ENCODE data around the gene SH3RF2.
"Not testable (repeated sequence)": the region's sequence is repeated elsewhere in the genome, so short reads cannot be mapped to it uniquely, and the experiment has no call there.

SH3RF2 gene

DNA sequence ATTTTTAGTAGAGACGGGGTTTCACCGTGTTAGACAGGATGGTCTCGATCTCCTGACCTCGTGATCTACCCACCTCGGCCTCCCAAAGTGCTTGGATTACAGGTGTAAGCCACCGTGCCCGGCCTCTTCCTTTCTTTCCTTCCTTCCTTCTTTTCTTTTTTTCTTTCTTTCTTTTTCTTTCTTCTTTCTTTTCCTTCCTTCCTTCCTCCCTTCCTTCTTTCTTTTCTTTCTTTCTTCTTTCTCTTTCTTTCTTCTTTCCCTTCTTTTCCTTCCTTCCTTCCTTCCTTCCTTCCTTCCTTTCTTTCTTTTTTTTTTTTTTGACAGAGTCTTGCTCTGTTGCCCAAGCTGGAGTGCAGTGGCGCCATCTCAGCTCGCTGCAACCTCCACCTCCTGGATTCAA, 27.6 kb downstream of the SH3RF2 start:
- not testable (repeated sequence) for H3K9me3 ChIP-seq (ENCODE audit: insufficient read depth, low read depth, low read length); H3K14ac ChIP-seq (ENCODE audit: low read length); H3K18ac ChIP-seq (ENCODE audit: low read length); H3K27ac ChIP-seq (ENCODE audit: low read depth, low read length); H2BK12ac ChIP-seq (ENCODE audit: low read length); H4K91ac ChIP-seq (ENCODE audit: low read depth, low read length); H2BK120ac ChIP-seq (ENCODE audit: insufficient read depth, low read length, poor library complexity); H3K79me2 ChIP-seq (ENCODE audit: control insufficient read depth, insufficient read depth, low read length, poor library complexity); H3K9ac ChIP-seq (ENCODE audit: low read length); H3K23ac ChIP-seq (ENCODE audit: low read length); H2BK5ac ChIP-seq (ENCODE audit: low read depth, low read length, poor library complexity); H3K4me3 ChIP-seq (ENCODE audit: low read depth, low read length); DNase-seq; H4K12ac ChIP-seq (ENCODE audit: low read depth, low read length); H3K4me1 ChIP-seq (ENCODE audit: control insufficient read depth in 1 of 2, insufficient read depth in 2 of 2, low read length in 2 of 2); H2AFZ ChIP-seq (ENCODE audit: insufficient read depth, low read length, poor library complexity); H3K4ac ChIP-seq (ENCODE audit: low read depth, low read length); H4K8ac ChIP-seq (ENCODE audit: low read depth, low read length); H2AK5ac ChIP-seq (ENCODE audit: low read length); H3K4me2 ChIP-seq (ENCODE audit: low read length); H3K79me1 ChIP-seq (ENCODE audit: low read length); H3K36me3 ChIP-seq (ENCODE audit: control insufficient read depth in 1 of 2, insufficient read depth in 2 of 2, low read length in 2 of 2); H3K27me3 ChIP-seq (ENCODE audit: insufficient read depth, low read length)
- no CpG with 5 or more reads among the region's 9 CpGs for WGBS (ENCODE audit: extremely low coverage, insufficient coverage, insufficient read length)

DNA sequence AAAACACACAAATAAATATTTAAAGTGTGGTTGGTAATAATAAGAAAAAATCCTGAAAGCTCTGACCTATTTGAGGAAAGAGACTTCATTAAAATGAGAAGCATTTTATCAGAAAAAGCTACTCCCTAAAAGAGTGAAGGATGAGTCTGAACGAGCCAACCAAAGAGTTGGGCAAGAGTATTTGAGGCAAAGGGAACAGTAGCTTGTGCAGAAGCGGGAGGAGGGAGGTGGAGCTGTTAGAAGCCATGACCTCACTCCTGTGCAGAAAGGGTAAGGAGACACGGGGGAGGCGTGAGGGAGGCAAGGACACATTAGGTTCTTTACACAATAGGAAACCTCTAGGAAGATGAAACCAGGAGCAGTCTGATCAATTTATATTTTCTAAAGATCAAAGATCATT, 29.4 kb downstream of the SH3RF2 start:
- no peak overlapping the region for H4K12ac ChIP-seq (ENCODE audit: low read depth, low read length)
- no peaks in the 10 kb centered on the region for H3K79me1 ChIP-seq (ENCODE audit: low read length)
- H2BK12ac ChIP-seq (ENCODE audit: low read length), result no peak overlapping the region
- H3K4me1 ChIP-seq (ENCODE audit: control insufficient read depth in 1 of 2, insufficient read depth in 2 of 2, low read length in 2 of 2), result no peaks in the 10 kb centered on the region
- no peaks in the 10 kb centered on the region for H3K36me3 ChIP-seq (ENCODE audit: control insufficient read depth in 1 of 2, insufficient read depth in 2 of 2, low read length in 2 of 2)
- no peak overlapping the region for H3K9ac ChIP-seq (ENCODE audit: low read length)
- no peaks in the 10 kb centered on the region for H3K9me3 ChIP-seq (ENCODE audit: insufficient read depth, low read depth, low read length)
- H4K8ac ChIP-seq (ENCODE audit: low read depth, low read length), result no peak overlapping the region
- no peak overlapping the region for H3K18ac ChIP-seq (ENCODE audit: low read length)
- no peaks in the 10 kb centered on the region for H3K79me2 ChIP-seq (ENCODE audit: control insufficient read depth, insufficient read depth, low read length, poor library complexity)
- no peak overlapping the region for H3K14ac ChIP-seq (ENCODE audit: low read length)
- DNase-seq, result peak; percentile 31 to 51
- no peaks in the 10 kb centered on the region for H3K27me3 ChIP-seq (ENCODE audit: insufficient read depth, low read length)
- no peak overlapping the region for H2AFZ ChIP-seq (ENCODE audit: insufficient read depth, low read length, poor library complexity)
- H2AK5ac ChIP-seq (ENCODE audit: low read length), result no peak overlapping the region
- H3K4me3 ChIP-seq (ENCODE audit: low read depth, low read length), result no peak overlapping the region
- WGBS (ENCODE audit: extremely low coverage, insufficient coverage, insufficient read length), result no CpG with 5 or more reads among the region's 4 CpGs
- H3K4me2 ChIP-seq (ENCODE audit: low read length), result no peak overlapping the region
- no peak overlapping the region for H3K27ac ChIP-seq (ENCODE audit: low read depth, low read length)
- no peak overlapping the region for H2BK120ac ChIP-seq (ENCODE audit: insufficient read depth, low read length, poor library complexity)
- no peak overlapping the region for H3K4ac ChIP-seq (ENCODE audit: low read depth, low read length)
- no peak overlapping the region for H3K23ac ChIP-seq (ENCODE audit: low read length)
- H4K91ac ChIP-seq (ENCODE audit: low read depth, low read length), result no peak overlapping the region
- H2BK5ac ChIP-seq (ENCODE audit: low read depth, low read length, poor library complexity), result no peak overlapping the region

DNA sequence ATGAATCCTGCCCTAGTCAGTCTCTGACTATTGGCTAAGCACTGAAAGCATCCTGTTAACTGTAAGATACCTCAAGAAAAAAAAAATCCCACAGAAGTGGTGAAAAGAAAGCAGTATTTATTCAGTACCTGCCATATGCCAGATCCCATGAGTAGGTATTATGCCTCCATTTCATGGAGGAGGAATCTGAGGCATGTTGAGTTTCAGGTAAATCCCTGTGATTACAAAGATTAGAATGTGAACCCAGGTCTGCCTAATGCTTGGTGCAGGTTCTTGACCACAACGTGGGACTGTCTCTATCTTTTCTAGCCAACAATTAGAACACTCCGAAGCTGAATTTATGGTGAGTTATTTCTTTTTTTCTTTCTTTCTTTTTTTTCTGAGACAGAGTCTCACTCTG, 30.9 kb downstream of the SH3RF2 start:
- Histone ChIP-seq H3K4me2 (ENCODE audit: low read length) (no peak overlapping the region), H2BK120ac (ENCODE audit: insufficient read depth, low read length, poor library complexity) (no peak overlapping the region), H3K27me3 (ENCODE audit: insufficient read depth, low read length) (no peaks in the 10 kb centered on the region), H3K9me3 (ENCODE audit: insufficient read depth, low read depth, low read length) (peaks cover under 1% of the 10 kb centered on the region), H3K36me3 (ENCODE audit: control insufficient read depth in 1 of 2, insufficient read depth in 2 of 2, low read length in 2 of 2) (no peaks in the 10 kb centered on the region), H3K18ac (ENCODE audit: low read length) (no peak overlapping the region), H3K4me1 (ENCODE audit: control insufficient read depth in 1 of 2, insufficient read depth in 2 of 2, low read length in 2 of 2) (no peaks in the 10 kb centered on the region), H3K4me3 (ENCODE audit: low read depth, low read length) (no peak overlapping the region), H3K14ac (ENCODE audit: low read length) (no peak overlapping the region), H4K12ac (ENCODE audit: low read depth, low read length) (no peak overlapping the region), H2AK5ac (ENCODE audit: low read length) (no peak overlapping the region), H4K91ac (ENCODE audit: low read depth, low read length) (no peak overlapping the region), H3K23ac (ENCODE audit: low read length) (no peak overlapping the region), H2BK12ac (ENCODE audit: low read length) (no peak overlapping the region), H3K4ac (ENCODE audit: low read depth, low read length) (no peak overlapping the region), H4K8ac (ENCODE audit: low read depth, low read length) (no peak overlapping the region), H3K79me1 (ENCODE audit: low read length) (no peaks in the 10 kb centered on the region), H2AFZ (ENCODE audit: insufficient read depth, low read length, poor library complexity) (no peak overlapping the region), H2BK5ac (ENCODE audit: low read depth, low read length, poor library complexity) (no peak overlapping the region), H3K79me2 (ENCODE audit: control insufficient read depth, insufficient read depth, low read length, poor library complexity) (no peaks in the 10 kb centered on the region), H3K27ac (ENCODE audit: low read depth, low read length) (no peak overlapping the region), H3K9ac (ENCODE audit: low read length) (no peak overlapping the region)
- WGBS (ENCODE audit: extremely low coverage, insufficient coverage, insufficient read length), result no CpG with 5 or more reads among the region's 2 CpGs
- peak; percentile 53 to 86 for DNase-seq

DNA sequence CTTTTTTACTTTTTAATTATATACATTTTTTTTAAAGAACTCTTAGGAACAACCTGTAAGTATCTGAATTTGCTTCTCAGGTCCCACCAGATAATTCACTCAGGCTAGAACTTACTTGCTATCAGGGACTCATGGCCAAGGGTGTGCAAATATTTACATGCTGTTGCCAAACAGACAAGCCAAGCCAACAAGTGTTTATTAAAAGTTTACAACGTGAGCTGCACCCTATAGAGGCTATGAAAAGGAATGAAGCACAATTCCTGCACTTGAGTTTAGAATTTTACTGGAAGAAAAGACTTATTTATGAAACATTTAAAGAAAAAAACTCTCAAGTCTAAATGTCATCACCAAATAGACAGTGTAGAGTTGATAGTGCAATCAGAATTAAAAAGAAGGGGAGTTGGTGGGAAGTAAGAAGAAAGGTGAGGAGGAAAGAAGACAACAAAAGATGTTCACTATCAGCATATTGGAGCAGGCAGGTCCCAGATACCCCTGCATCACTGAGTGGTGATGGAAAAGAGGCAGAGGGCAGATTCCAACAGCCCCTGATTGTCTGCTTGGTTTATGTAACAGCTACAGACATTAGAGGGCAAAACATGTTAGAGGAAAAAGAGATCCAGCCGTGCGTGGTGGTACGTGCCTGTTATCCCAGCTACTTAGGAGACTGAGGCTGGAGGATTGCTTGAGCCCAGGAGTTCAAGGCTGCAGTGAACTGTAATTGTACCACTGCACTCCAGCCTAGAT, 32.8 kb downstream of the SH3RF2 start:
- no peak overlapping the region for H3K4me3 ChIP-seq (ENCODE audit: low read depth, low read length)
- H3K36me3 ChIP-seq (ENCODE audit: control insufficient read depth in 1 of 2, insufficient read depth in 2 of 2, low read length in 2 of 2), result no peaks in the 10 kb centered on the region

More for the DNA sequence above, 32.8 kb downstream of the SH3RF2 start:
- H3K27me3 ChIP-seq (ENCODE audit: insufficient read depth, low read length), result no peaks in the 10 kb centered on the region
- peaks cover 5% of the 10 kb centered on the region for H3K9me3 ChIP-seq (ENCODE audit: insufficient read depth, low read depth, low read length)
- no peak overlapping the region for H3K23ac ChIP-seq (ENCODE audit: low read length)
- H2AK5ac ChIP-seq (ENCODE audit: low read length), result no peak overlapping the region
- no peak overlapping the region for H2BK5ac ChIP-seq (ENCODE audit: low read depth, low read length, poor library complexity)
- no peak overlapping the region for H3K18ac ChIP-seq (ENCODE audit: low read length)
- H4K91ac ChIP-seq (ENCODE audit: low read depth, low read length), result no peak overlapping the region
- no peak overlapping the region for H2BK12ac ChIP-seq (ENCODE audit: low read length)
- DNase-seq, result no peak
- no CpG with 5 or more reads among the region's 4 CpGs for WGBS (ENCODE audit: extremely low coverage, insufficient coverage, insufficient read length)
- no peaks in the 10 kb centered on the region for H3K4me1 ChIP-seq (ENCODE audit: control insufficient read depth in 1 of 2, insufficient read depth in 2 of 2, low read length in 2 of 2)
- no peak overlapping the region for H2BK120ac ChIP-seq (ENCODE audit: insufficient read depth, low read length, poor library complexity)
- H3K79me1 ChIP-seq (ENCODE audit: low read length), result no peaks in the 10 kb centered on the region
- H3K14ac ChIP-seq (ENCODE audit: low read length), result no peak overlapping the region
- no peak overlapping the region for H3K9ac ChIP-seq (ENCODE audit: low read length)
- no peak overlapping the region for H2AFZ ChIP-seq (ENCODE audit: insufficient read depth, low read length, poor library complexity)
- no peaks in the 10 kb centered on the region for H3K79me2 ChIP-seq (ENCODE audit: control insufficient read depth, insufficient read depth, low read length, poor library complexity)
- H3K4ac ChIP-seq (ENCODE audit: low read depth, low read length), result no peak overlapping the region
- H3K4me2 ChIP-seq (ENCODE audit: low read length), result no peak overlapping the region
- no peak overlapping the region for H4K12ac ChIP-seq (ENCODE audit: low read depth, low read length)
- H4K8ac ChIP-seq (ENCODE audit: low read depth, low read length), result no peak overlapping the region
- H3K27ac ChIP-seq (ENCODE audit: low read depth, low read length), result no peak overlapping the region
